Lung (tissue), 12 donors: ENCODE data around the gene CDC14A. TPM values are rescaled to one million over a fixed set of nuclear protein-coding genes. Genes with fewer than 3 reads are reported as not detected.

Experiments
- ATAC-seq: fragments of 200-7000 bp; cut with Tn5 transposase; one replicate; pipeline ENCODE4 v1.9.1; 2020; ENCODE audit warnings: moderate number of reproducible peaks; ENCODE audit not compliant: insufficient read depth, low FRiP score
- DNase-seq, 3 donors: peaks; one replicate each; pipeline ENCODE4 v3.0.0-alpha.2; 2013 to 2017
- H3K27ac ChIP-seq, 2 donors: one replicate each; pipeline ENCODE4 v1.5.1; 2013; ENCODE audit warnings: mild to moderate bottlenecking in 2 of 2, moderate library complexity in 2 of 2, control low read depth in 1 of 2, inconsistent platforms in 1 of 2, low read depth in 1 of 2, low read length in 1 of 2
- H3K27me3 ChIP-seq, 3 donors: one replicate each; pipeline ENCODE4 v1.5.1; 2013; ENCODE audit warnings: low read length in 2 of 3; ENCODE audit not compliant: control insufficient read depth in 3 of 3, insufficient read depth in 3 of 3
- H3K36me3 ChIP-seq, 4 donors: one replicate each; pipeline ENCODE4 v1.5.1; 2013; ENCODE audit warnings: low read length in 4 of 4, mild to moderate bottlenecking in 1 of 4, moderate library complexity in 1 of 4; ENCODE audit not compliant: control insufficient read depth in 4 of 4, insufficient read depth in 4 of 4
- H3K4me1 ChIP-seq, 5 donors: one replicate each; pipeline ENCODE4 v1.5.1; 2013; ENCODE audit warnings: low read length in 5 of 5, mild to moderate bottlenecking in 2 of 5, moderate library complexity in 1 of 5; ENCODE audit not compliant: control insufficient read depth in 5 of 5, insufficient read depth in 5 of 5
- H3K4me3 ChIP-seq: one replicate; pipeline ENCODE4 v1.5.1; 2013; ENCODE audit warnings: mild to moderate bottlenecking, control low read depth, moderate library complexity
- H3K9ac ChIP-seq, 2 donors: one replicate each; pipeline ENCODE4 v1.5.1; 2013; ENCODE audit warnings: low read length in 2 of 2, control low read depth in 1 of 2; ENCODE audit not compliant: insufficient read depth in 1 of 2
- H3K9me3 ChIP-seq, 4 donors: one replicate each; pipeline ENCODE4 v1.5.1; 2013; ENCODE audit warnings: low read length in 3 of 4, mild to moderate bottlenecking in 1 of 4, moderate library complexity in 1 of 4; ENCODE audit not compliant: control insufficient read depth in 4 of 4, insufficient read depth in 3 of 4
- CTCF ChIP-seq: IDR thresholded peaks from 2 replicates; pipeline ENCODE4 v1.5.1; 2012; ENCODE audit warnings: mild to moderate bottlenecking; ENCODE audit errors: control extremely low read depth, extremely low read depth
- WGBS, 2 donors: extraction: QIAGEN DNeasy Blood & Tissue Kit; methylation state at CpG; one replicate each; pipeline ENCODE4 v1.1.7; 2013; 5-methylcytosine and 5-hydroxymethylcytosine counted together
- polyA plus RNA-seq, 2 donors: library from polyadenylated mRNA; stranded (reverse); fragments of 200-250 nt; gene quantifications; one replicate each; pipeline ENCODE4 v1.2.1, GENCODE V29; 2013
- total RNA-seq, 2 donors: library from RNA; depleted of rRNA in 1 of 2; stranded (reverse); fragments of >200 nt in 1 of 2; gene quantifications; one replicate each; pipeline ENCODE4 v1.2.1, GENCODE V29; 2014 to 2021
- donor health status: control.
- donor health status: control.
- donor health status: Bipolar disorder and iron deficiency.
- donor health status: healthy.
- donor health status: DM: yes; HTN: yes; CAD: no.

CDC14A gene
- total and polyA plus RNA-seq, 4 donors: 3.6 to 45.4 (median 12.1) TPM

- H3K9ac ChIP-seq: no peak overlapping the region
- peaks cover 8 to 14% (median 9%) of the 10 kb centered on the region in 4 donors for H3K36me3 ChIP-seq
- peaks cover 1 to 8% (median 5%) of the 10 kb centered on the region in 5 donors for H3K4me1 ChIP-seq
- ATAC-seq (no peak), DNase-seq (no peak)
- H3K9me3 ChIP-seq: peaks cover 0 to 2% (median 0%) of the 10 kb centered on the region in 4 donors
- no peaks in the 10 kb centered on the region for H3K27me3 ChIP-seq
- no peak overlapping the region for H3K4me3 ChIP-seq
- TF ChIP-seq CTCF: no peak
- 87 to 91% methylated on average over 2 of the region's 2 CpGs for WGBS, 2 donors
- H3K27ac ChIP-seq: no peak overlapping the region
Measured at GRCh38 chr1:100506217-100506616, 153.9 kb downstream of the CDC14A start.

- DNase-seq (peak in 1 of 3 donors; percentile 21), ATAC-seq (no peak)
- TF ChIP-seq CTCF: no peak
- H3K4me1 ChIP-seq: peaks cover 1 to 8% (median 5%) of the 10 kb centered on the region in 5 donors
- no peak overlapping the region for H3K4me3 ChIP-seq
- WGBS, 2 donors: 56 to 59% methylated on average over 1 of the region's 1 CpG
- no peak overlapping the region for H3K27ac ChIP-seq
- peaks cover 0 to 2% (median 0%) of the 10 kb centered on the region in 4 donors for H3K9me3 ChIP-seq
- H3K36me3 ChIP-seq: peaks cover under 1 to 14% (median 4%) of the 10 kb centered on the region in 4 donors
- H3K9ac ChIP-seq: peak overlapping the region in 1 of 2 donors; percentile 19
- H3K27me3 ChIP-seq: no peaks in the 10 kb centered on the region
Measured at GRCh38 chr1:100510451-100510850, 158.1 kb downstream of the CDC14A start.

GRCh38 chr1:100511058-100511457 is 158.8 kb downstream of the CDC14A start:
- Histone ChIP-seq H3K9me3 (no peaks in the 10 kb centered on the region), H3K27ac (no peak overlapping the region), H3K9ac (no peak overlapping the region), H3K27me3 (no peaks in the 10 kb centered on the region), H3K36me3 (peaks cover 0 to 10% (median 2%) of the 10 kb centered on the region in 4 donors), H3K4me3 (no peak overlapping the region), H3K4me1 (peaks cover 1 to 8% (median 5%) of the 10 kb centered on the region in 5 donors)
- ATAC-seq (no peak), DNase-seq (no peak)
- WGBS, 2 donors: 43 to 81% methylated on average over 4 of the region's 4 CpGs
- TF ChIP-seq CTCF: no peak

GRCh38 chr1:100511773-100512172 is 159.5 kb downstream of the CDC14A start:
- TF ChIP-seq CTCF: no peak
- peaks cover 1 to 8% (median 5%) of the 10 kb centered on the region in 5 donors for H3K4me1 ChIP-seq
- H3K36me3 ChIP-seq: peaks cover 0 to 10% (median 2%) of the 10 kb centered on the region in 4 donors

More at GRCh38 chr1:100511773-100512172, 159.5 kb downstream of the CDC14A start:
- no peaks in the 10 kb centered on the region for H3K27me3 ChIP-seq
- H3K9ac ChIP-seq: no peak overlapping the region
- DNase-seq: no peak
- no peaks in the 10 kb centered on the region for H3K9me3 ChIP-seq
- no peak overlapping the region for H3K4me3 ChIP-seq
- ATAC-seq: no peak
- whole genome bisulfite sequencing, 2 donors: 91 to 94% methylated on average over 5 of the region's 5 CpGs
- H3K27ac ChIP-seq: no peak overlapping the region
